HEK293T (cell line): ENCODE data around the gene NDEL1.

Experiments
- BHLHE40 ChIP-seq: fragments of 450-650 bp; IDR thresholded peaks from 2 replicates; pipeline ENCODE4 v1.6.1; 2016; ENCODE audit warnings: mild to moderate bottlenecking, moderate library complexity, borderline replicate concordance
- FOXA1 ChIP-seq: fragments of 450-650 bp; IDR thresholded peaks from 2 replicates; pipeline ENCODE4 v1.6.1; 2016; ENCODE audit warnings: mild to moderate bottlenecking
- FOXM1 ChIP-seq: fragments of 450-650 bp; IDR thresholded peaks from 2 replicates; pipeline ENCODE4 v1.6.1; 2017; ENCODE audit warnings: mild to moderate bottlenecking, borderline replicate concordance
- SP1 ChIP-seq: fragments of 450-650 bp; IDR thresholded peaks from 2 replicates; pipeline ENCODE4 v1.6.1; 2017
- SUZ12 ChIP-seq: fragments of 450-650 bp; IDR thresholded peaks from 2 replicates; pipeline ENCODE4 v1.6.1; 2016; ENCODE audit warnings: mild to moderate bottlenecking
- ZNF384 ChIP-seq: fragments of 450-650 bp; IDR thresholded peaks from 2 replicates; pipeline ENCODE4 v1.6.1; 2016

- TF ChIP-seq SUZ12, result no peak
- TF ChIP-seq FOXM1, result no peak
- no peak for TF ChIP-seq FOXA1
- TF ChIP-seq ZNF384, result no peak
- no peak for TF ChIP-seq SP1
- no peak for TF ChIP-seq BHLHE40
These were observed 17.9 kb upstream of the NDEL1 start for GRCh38 chr17:8417806-8418205.
